CD1c-positive myeloid dendritic cell (primary cell): ENCODE data around the gene SRF.

Experiments
- DNase-seq: peaks from one replicate; pipeline ENCODE4 v3.0.0-alpha.2; 2016; ENCODE audit errors: extremely low spot score

Gene SRF

GRCh38 chr6:43183441-43183840 lies 12.4 kb downstream of the SRF start:
- DNase-seq: no peak

- DNase-seq: no peak
Measured at GRCh38 chr6:43184268-43184985, 13.4 kb downstream of the SRF start.

GRCh38 chr6:43185391-43185985 lies 14.4 kb downstream of the SRF start:
- no peak for DNase-seq

GRCh38 chr6:43186019-43186418 lies 14.9 kb downstream of the SRF start:
- no peak for DNase-seq

- no peak for DNase-seq
Measured at GRCh38 chr6:43186706-43187105, 15.6 kb downstream of the SRF start.

- no peak for DNase-seq
Measured at GRCh38 chr6:43187821-43188220, 16.8 kb downstream of the SRF start.

- no peak for DNase-seq
Measured at GRCh38 chr6:43188426-43188825, 17.4 kb downstream of the SRF start.

GRCh38 chr6:43189776-43190304 lies 18.8 kb downstream of the SRF start:
- no peak for DNase-seq

GRCh38 chr6:43192911-43193310 lies 21.8 kb downstream of the SRF start:
- DNase-seq: no peak

- DNase-seq: no peak
Measured at GRCh38 chr6:43193929-43194328, 22.9 kb downstream of the SRF start.

GRCh38 chr6:43196337-43196736 lies 25.3 kb downstream of the SRF start:
- no peak for DNase-seq

- no peak for DNase-seq
Measured at GRCh38 chr6:43199912-43200311, 28.8 kb downstream of the SRF start.

- no peak for DNase-seq
Measured at GRCh38 chr6:43200541-43200940, 29.5 kb downstream of the SRF start.

GRCh38 chr6:43202451-43202850 lies 31.4 kb downstream of the SRF start:
- no peak for DNase-seq

- no peak for DNase-seq
Measured at GRCh38 chr6:43203029-43203717, 32.1 kb downstream of the SRF start.

- DNase-seq: no peak
Measured at GRCh38 chr6:43203718-43204095, 32.6 kb downstream of the SRF start.

- no peak for DNase-seq
Measured at GRCh38 chr6:43204271-43205105, 33.4 kb downstream of the SRF start.

- DNase-seq: no peak
Measured at GRCh38 chr6:43205849-43206248, 34.8 kb downstream of the SRF start.

- DNase-seq: no peak
Measured at GRCh38 chr6:43207286-43207685, 36.2 kb downstream of the SRF start.

GRCh38 chr6:43211955-43212354 lies 40.9 kb downstream of the SRF start:
- no peak for DNase-seq

- DNase-seq: no peak
Measured at GRCh38 chr6:43213431-43213830, 42.4 kb downstream of the SRF start.

- no peak for DNase-seq
Measured at GRCh38 chr6:43215066-43215465, 44.0 kb downstream of the SRF start.
